Measurements from ENCODE around the gene TMEFF2. TPM values are rescaled to one million over a fixed set of nuclear protein-coding genes. Genes with fewer than 3 reads are reported as not detected.
A peak's percentile ranks its signal among the peaks of the same experiment; 100 is the strongest.
"Not testable (repeated sequence)": the region's sequence is repeated elsewhere in the genome, so short reads cannot be mapped to it uniquely, and the experiment has no call there.

TMEFF2 gene
- total RNA-seq, 1 donor from 2014 or later, result 10.4 TPM

DNA sequence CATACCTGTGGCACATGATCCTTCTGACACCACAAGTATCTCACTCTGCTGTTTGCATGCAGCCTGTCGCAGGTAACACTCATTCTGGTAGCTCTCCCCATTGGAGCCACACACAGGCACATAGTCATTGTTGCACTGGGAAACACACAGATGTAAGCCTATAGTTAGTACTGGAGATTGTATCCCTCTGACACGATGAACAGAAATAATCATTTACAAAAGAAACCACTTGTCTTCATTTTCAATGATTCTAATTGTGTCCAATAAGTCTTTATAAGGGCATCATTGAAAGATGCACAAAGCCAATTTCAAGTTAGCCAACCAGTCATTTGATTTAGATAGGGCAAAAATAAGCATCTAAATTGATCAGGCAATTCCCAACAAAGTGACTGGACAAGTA is 10.4 kb downstream of the TMEFF2 start:
- DNase-seq (ENCODE audit: low spot score), result no peak

GRCh38 chr2:192183296-192183695 is 11.4 kb downstream of the TMEFF2 start:
- DNase-seq (ENCODE audit: low spot score), result no peak

DNA sequence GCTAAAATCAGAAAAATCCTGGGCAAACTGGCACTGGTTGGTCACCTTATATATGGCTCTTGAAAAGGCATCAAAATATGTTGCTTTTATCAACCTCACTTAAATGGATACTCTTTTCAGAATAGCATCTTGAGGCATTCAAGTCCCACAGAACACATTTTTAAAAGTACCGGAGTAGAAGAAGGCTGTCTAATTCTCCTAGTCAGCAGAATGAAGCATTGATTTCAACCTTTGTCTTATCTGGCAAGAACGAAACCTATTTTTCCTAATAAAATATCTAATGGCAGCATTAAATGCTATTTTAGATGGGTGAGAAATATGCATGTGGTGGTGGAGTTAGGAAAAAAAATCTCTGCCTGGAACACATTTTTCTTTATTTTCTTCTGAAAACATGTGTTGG is 27.8 kb downstream of the TMEFF2 start:
- DNase-seq (ENCODE audit: low spot score), result no peak

DNA sequence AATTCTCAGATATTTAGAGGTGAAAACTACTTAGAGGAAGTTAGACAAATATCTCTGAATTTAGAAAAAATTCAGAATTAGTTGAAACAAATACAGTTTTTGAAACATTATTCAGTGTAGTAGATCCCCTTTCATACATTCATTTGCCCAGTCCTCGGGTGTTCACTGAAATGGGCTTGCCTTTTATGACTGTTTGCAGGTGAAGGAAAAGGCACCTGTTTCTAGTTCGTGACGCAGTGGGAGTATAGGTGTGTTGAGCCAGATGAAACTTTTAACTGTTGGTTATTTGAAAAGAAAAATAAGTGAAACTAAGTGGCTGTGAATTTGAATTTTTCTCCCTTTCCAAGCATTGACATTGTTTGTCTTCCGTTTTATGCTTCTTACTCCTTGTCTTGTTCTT is 28.9 kb downstream of the TMEFF2 start:
- no peak for DNase-seq (ENCODE audit: low spot score)

DNA sequence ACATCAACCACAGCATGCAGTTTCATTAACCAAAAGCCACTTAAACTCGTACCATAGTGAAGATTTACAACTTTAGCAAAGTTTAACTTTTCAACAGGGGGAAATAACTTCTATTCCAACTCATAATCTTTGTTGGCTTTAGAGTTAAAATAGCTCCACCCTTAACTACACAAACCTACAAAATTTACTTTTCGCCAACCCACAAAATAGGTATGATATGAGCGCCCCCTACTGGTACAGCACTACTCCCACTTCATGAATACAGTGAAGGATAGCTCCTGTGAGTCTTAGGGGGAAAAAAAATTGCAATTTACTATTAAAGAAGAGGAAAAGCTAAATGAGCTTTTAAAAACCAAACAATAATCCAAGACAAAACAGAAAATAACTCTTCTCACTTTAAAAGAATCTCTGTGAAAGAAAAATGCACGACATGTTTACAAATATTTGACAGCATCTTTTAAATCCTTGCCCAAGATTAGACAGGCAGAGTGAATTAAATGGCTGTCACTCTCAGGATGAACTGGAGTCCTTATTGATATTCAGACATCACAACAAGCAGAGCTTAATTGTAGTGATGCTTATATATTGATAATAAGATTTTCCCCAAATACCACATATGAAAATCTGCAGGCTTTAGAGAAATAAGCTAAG is 32.2 kb downstream of the TMEFF2 start:
- DNase-seq (ENCODE audit: low spot score), result peak; percentile 85

- DNase-seq (ENCODE audit: low spot score), result no peak
Observed at GRCh38 chr2:192161656-192162290, 33.0 kb downstream of the TMEFF2 start.

DNA sequence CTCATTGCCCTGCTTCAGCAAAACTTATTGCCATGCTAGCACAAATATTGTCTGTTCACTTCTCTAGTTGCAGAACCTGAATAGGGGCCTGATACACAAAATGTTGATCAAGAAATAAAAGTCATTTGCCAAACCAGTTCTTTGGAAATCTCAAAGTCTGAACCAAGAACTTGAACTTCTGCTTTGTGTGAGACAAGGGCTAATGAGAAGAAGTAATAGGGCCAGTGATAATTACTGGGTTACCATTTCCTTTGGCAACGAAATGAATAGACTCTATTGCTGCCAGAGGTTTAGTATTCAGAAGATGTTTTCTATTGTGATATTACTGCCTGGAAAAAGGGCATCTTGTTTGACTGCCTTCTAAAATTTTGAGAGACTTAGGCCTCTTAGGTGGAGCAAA is 35.0 kb downstream of the TMEFF2 start:
- DNase-seq (ENCODE audit: low spot score), result no peak

DNA sequence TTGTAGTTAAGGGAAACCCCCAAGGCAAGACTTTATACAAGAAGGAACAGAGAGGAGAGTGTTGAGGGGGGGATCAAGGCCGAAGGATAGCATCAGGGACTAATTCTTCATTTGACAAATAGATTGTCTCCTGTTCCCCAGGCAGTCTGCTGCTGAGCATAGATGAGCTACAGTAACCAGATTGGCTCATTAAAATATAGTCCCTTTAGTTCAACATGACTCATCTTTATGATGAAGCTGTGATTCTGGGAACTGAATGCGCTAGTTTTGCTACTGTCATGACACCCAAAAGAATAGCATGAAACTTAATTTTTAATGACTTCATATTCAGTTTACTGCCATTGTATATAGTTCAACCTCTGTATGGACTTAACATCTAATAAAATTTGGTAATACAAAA is 35.5 kb downstream of the TMEFF2 start:
- no peak for DNase-seq (ENCODE audit: low spot score)

DNA sequence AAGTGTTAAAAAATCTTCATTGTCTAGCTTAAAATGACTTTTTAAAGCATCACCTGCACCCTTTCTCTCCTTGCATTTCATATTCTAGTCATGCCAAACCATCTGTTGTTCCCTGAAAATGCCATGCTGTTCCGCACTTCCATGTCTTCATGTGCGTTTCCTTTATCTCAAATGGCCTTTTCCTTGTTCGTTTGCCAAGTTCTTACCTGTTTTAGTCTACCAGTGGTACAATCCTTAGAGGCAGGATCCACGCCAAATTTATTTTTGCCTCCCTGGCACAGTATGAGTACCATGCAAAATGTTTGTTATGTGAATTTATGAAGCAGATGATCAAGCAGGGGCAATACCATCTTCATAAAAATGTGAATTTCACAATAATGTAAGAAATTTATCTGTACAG is 37.0 kb downstream of the TMEFF2 start:
- no peak for DNase-seq (ENCODE audit: low spot score)

GRCh38 chr2:192155511-192156118 is 39.1 kb downstream of the TMEFF2 start:
- no peak for DNase-seq (ENCODE audit: low spot score)

DNA sequence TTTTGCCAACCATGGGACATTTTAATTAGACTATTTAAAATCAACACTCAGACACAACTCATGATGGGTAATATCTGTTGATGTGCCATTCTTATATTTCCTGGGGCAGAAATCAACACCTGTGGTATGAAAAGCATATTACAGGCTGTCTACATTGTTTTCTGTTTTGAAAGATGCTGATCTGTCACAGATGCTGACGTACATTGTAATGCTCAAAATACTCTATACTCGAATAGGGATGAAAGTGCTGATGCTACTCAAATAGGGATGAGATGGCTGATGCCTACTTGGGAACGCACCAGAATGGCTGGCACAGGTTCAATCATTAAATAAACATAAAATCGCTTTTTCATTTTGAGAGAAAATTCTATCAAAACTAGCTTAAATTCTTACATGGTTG is 41.2 kb downstream of the TMEFF2 start:
- DNase-seq (ENCODE audit: low spot score), result no peak

DNA sequence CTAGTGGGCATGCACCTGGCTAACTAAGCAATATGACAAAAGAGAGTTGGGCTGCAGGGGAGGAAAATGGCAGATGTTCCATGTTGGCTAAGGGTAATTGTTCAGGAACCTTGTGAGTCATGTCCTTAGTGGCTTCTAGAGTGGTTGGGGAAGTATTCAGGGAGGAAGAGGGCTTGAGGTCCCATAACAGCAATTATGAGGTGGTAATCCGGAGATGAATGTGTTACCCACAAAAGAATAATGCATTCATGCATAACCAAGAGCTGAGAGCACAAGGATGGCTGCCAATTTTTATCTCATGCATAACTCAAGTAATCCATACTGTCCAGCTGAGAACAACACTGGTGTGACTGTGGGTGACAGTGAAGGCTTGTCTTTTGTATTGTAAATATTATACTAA is 42.9 kb downstream of the TMEFF2 start:
- no peak for DNase-seq (ENCODE audit: low spot score)

DNA sequence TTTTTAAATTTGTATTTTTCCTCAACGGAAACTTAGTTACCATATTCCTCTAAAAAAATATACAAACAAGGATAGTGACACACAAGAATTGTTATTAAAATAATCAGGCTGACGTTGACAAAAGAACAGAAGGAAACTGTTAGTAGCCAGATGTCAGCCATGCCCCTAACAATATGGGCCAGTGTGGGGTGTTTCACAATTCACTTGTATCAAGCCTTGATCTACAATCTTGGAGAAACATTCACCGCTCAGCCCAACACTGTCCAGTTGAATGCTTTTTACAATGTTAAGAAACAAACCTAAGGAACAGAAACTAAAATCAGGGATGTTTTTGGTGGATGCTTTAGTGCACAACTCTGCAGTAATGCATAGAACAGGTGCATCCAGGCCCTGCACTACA is 44.6 kb downstream of the TMEFF2 start:
- DNase-seq (ENCODE audit: low spot score), result no peak

- DNase-seq (ENCODE audit: low spot score), result peak; percentile 33
Observed at GRCh38 chr2:192148620-192149321, 46.0 kb downstream of the TMEFF2 start.

GRCh38 chr2:192148241-192148619 is 46.5 kb downstream of the TMEFF2 start:
- DNase-seq (ENCODE audit: low spot score), result no peak

DNA sequence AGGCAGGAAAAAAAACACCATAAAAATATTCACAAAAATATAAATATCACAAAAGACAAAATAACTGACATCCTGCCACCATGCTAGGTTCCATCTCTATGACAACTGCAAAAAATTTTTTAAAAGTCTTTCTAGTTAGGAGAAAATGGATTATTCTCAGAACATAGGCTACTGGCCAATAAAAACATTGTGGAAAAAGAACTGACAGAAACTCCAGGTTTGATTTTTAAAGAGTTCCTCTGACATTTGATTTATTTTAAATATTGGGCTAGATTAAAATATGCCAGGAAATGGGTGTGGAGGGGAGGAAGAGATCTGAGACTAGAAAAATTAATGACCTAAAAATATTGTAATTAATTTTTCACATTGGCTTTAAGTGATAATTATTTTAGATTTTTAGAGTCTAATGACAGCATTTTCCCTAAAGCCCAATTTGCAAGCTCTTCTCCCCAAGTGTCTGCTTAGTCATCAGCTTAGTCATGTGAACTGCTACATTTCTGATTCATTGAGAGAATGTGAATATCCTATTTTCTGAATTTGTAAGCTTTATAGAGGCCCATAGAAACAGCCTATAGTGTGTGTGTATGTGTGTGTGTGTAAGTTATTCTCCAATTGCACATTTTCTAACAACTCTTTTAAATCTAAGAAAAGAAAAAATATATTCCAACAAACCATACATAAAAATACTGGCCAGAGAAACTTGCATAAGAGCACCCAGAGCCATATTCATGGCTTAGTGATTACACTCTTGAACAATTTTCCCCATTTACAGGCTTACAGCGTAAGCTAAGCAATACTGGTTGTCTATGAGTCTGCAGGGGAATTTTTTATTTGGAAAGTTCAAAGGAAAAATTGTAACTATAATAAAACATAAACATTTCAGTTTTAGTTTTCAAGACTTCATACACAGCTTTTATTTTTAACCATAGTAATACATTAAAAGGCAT is 48.4 kb downstream of the TMEFF2 start:
- DNase-seq (ENCODE audit: low spot score), result peak; percentile 27

- no peak for DNase-seq (ENCODE audit: low spot score)
Observed at GRCh38 chr2:192145496-192145895, 49.2 kb downstream of the TMEFF2 start.

GRCh38 chr2:192140236-192140839 is 54.4 kb downstream of the TMEFF2 start:
- DNase-seq (ENCODE audit: low spot score), result no peak

DNA sequence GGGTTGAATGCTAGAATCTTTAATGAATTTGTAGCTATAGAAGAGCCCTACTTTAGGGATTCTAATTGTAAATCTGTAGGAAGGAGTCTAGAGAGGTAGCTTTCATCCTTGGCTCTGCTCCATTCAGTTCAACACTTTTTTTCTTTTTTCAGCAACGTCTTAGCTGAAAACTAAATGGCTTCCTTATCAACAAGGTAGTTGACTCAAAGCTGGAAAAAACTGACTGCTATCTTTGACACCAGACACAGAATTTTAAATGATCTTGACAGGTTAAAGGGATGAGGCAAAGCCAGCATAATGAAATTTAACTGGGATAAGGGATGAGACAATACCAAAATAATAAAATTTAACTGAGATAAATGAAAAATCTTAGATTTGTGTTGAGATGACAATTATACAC is 54.9 kb downstream of the TMEFF2 start:
- no peak for DNase-seq (ENCODE audit: low spot score)

- no peak for DNase-seq (ENCODE audit: low spot score)
Observed at GRCh38 chr2:192137451-192137850, 57.3 kb downstream of the TMEFF2 start.

- not testable (repeated sequence) for DNase-seq (ENCODE audit: low spot score)
Observed at GRCh38 chr2:192132604-192133003, 62.1 kb downstream of the TMEFF2 start.
